Thoracic aorta (tissue), 2 donors: ENCODE results near the gene TCF7. TPM values are rescaled to one million over a fixed set of nuclear protein-coding genes. Genes with fewer than 3 reads are reported as not detected.

Experiments used
- ATAC-seq: fragments of 150-250 bp; one replicate; pipeline ENCODE4 v1.8.0; 2017; ENCODE audit warnings: low read depth; ENCODE audit not compliant: insufficient number of reproducible peaks, low FRiP score
- DNase-seq: peaks from one replicate; pipeline ENCODE4 v3.0.0-alpha.2; 2020; ENCODE audit warnings: low spot score
- H3K27ac ChIP-seq, 2 donors: fragments of 200-600 bp; sonication (generic); 1 replicate in 1 of 2; 2 replicates in 1 of 2; pipeline ENCODE4 v1.5.1; 2016; ENCODE audit warnings: mild to moderate bottlenecking in 2 of 2, moderate library complexity in 2 of 2
- H3K27me3 ChIP-seq: fragments of 200-600 bp; sonication (generic); replicated peaks from 2 replicates; pipeline ENCODE4 v1.6.0; 2016; ENCODE audit warnings: mild to moderate bottlenecking; ENCODE audit not compliant: insufficient read depth
- H3K36me3 ChIP-seq: fragments of 200-600 bp; sonication (generic); one replicate; pipeline ENCODE4 v1.5.1; 2016
- H3K4me1 ChIP-seq, 2 donors: fragments of 200-600 bp; sonication (generic); 1 replicate in 1 of 2; 2 replicates in 1 of 2; pipeline versions ENCODE4 v1.5.1 to v1.6.0; 2016; ENCODE audit warnings: low read depth in 2 of 2, mild to moderate bottlenecking in 1 of 2; ENCODE audit not compliant: control insufficient read depth in 1 of 2
- H3K4me3 ChIP-seq: fragments of 200-600 bp; sonication (generic); 2 replicates; pipeline ENCODE4 v1.5.1; 2016; ENCODE audit warnings: mild to moderate bottlenecking
- H3K9me3 ChIP-seq: fragments of 200-600 bp; sonication (generic); 2 replicates; pipeline ENCODE4 v1.5.1; 2016
- total RNA-seq, 2 donors: library from RNA; depleted of rRNA; stranded (reverse); fragments of >200 nt; gene quantifications; one replicate each; pipeline versions ENCODE4 v1.1.0 to v1.2.3, GENCODE V29; 2016
- TF ChIP-seq, protein P1 (sequence below): fragments of 200-600 bp; sonication (generic); IDR thresholded peaks from one replicate; pipeline ENCODE4 v1.5.1; 2019; ENCODE audit warnings: antibody characterized with exemption

TCF7 gene
- 1 to 10 TPM in 1 of 2 donors, under 1 TPM in 1; 0.54 to 2.1 TPM for total RNA-seq

GRCh38 chr5:134113902-134114875 is at the start of gene TCF7:
Gene TCF7 (plus strand): TSS chr5:134114681. CDS start chr5:134114907, 226 bp downstream.
- Histone ChIP-seq H3K4me1 (peaks cover 6 to 16% of the 10 kb centered on the region in 2 donors), H3K27me3 (no peaks in the 10 kb centered on the region), H3K27ac (no peak within 1 kb of the TSS), H3K4me3 (peak within 1 kb of the TSS; percentile 81), H3K36me3 (no peaks in the 10 kb centered on the region), H3K9me3 (no peaks in the 10 kb centered on the region)
- TF ChIP-seq, protein P1, sequence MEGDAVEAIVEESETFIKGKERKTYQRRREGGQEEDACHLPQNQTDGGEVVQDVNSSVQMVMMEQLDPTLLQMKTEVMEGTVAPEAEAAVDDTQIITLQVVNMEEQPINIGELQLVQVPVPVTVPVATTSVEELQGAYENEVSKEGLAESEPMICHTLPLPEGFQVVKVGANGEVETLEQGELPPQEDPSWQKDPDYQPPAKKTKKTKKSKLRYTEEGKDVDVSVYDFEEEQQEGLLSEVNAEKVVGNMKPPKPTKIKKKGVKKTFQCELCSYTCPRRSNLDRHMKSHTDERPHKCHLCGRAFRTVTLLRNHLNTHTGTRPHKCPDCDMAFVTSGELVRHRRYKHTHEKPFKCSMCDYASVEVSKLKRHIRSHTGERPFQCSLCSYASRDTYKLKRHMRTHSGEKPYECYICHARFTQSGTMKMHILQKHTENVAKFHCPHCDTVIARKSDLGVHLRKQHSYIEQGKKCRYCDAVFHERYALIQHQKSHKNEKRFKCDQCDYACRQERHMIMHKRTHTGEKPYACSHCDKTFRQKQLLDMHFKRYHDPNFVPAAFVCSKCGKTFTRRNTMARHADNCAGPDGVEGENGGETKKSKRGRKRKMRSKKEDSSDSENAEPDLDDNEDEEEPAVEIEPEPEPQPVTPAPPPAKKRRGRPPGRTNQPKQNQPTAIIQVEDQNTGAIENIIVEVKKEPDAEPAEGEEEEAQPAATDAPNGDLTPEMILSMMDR: no peak
- ATAC-seq (peak; percentile 45), DNase-seq (peak; percentile 26)

GRCh38 chr5:134069553-134069952 is 44.9 kb upstream of the TCF7 start:
- Histone ChIP-seq H3K36me3 (no peaks in the 10 kb centered on the region), H3K27me3 (no peaks in the 10 kb centered on the region), H3K9me3 (no peaks in the 10 kb centered on the region), H3K4me1 (peaks cover 7 to 12% of the 10 kb centered on the region in 2 donors), H3K4me3 (no peak overlapping the region), H3K27ac (no peak overlapping the region)
- DNase-seq (no peak), ATAC-seq (no peak)
- TF ChIP-seq, protein P1: no peak

DNA sequence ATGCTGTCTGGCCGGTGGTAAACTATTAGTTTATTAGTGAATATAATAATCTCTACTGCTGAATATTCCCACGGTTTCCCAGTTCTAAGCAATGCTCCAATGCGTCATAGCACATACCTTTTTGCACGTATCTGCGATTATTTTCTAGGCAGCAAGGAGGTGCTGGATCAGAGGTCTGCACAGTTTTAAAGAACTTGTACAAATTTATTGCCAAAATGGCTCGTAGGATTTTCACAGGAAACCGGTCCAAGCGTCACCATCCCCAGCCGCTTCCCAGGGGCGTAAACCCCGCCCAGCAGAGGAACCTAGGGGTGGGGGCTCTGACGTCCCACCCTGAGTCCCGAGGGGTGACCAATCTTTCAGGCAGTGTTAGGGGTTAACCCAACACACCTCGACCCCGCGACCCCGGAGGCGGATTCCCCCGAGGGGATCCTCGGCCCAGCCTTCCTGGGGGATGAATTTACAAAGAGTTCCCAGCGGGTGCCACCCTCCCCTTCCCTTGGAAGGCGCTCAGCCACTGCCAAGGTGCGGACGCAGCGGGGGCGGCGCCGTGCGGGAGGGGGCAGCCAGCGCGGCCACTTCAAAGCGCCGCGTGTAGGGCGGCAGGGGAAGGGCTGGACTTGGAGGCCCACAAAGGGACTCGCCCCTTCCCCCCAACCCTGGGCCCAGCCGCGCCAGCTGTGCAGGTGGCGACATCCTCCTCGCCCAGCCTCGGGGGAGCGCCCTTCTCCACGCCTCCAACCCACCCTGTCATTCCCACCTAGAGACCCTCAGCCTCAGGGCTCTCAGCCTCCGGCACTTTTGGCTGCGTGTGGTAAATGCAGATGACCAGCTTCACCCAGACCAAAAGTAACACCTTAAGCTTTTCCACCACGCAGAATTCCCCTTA is 43.5 kb upstream of the TCF7 start:
- no peak for DNase-seq
- peak overlapping the region; percentile 52 for H3K4me3 ChIP-seq
- no peak for ATAC-seq
- no peaks in the 10 kb centered on the region for H3K36me3 ChIP-seq
- H3K27me3 ChIP-seq: no peaks in the 10 kb centered on the region
- TF ChIP-seq, protein P1: no peak
- H3K9me3 ChIP-seq: no peaks in the 10 kb centered on the region
- H3K27ac ChIP-seq: no peak overlapping the region
- H3K4me1 ChIP-seq: peaks cover 7 to 12% of the 10 kb centered on the region in 2 donors

GRCh38 chr5:134071614-134072207 is 42.8 kb upstream of the TCF7 start:
- H3K9me3 ChIP-seq: no peaks in the 10 kb centered on the region
- H3K36me3 ChIP-seq: no peaks in the 10 kb centered on the region
- no peak for ATAC-seq
- H3K27me3 ChIP-seq: no peaks in the 10 kb centered on the region
- H3K4me3 ChIP-seq: peak overlapping the region; percentile 52
- TF ChIP-seq, protein P1: no peak
- no peak for DNase-seq
- H3K27ac ChIP-seq: no peak overlapping the region
- H3K4me1 ChIP-seq: peaks cover 7 to 12% of the 10 kb centered on the region in 2 donors
